ENCODE measurements around the gene MDH1B.

MDH1B gene

DNA sequence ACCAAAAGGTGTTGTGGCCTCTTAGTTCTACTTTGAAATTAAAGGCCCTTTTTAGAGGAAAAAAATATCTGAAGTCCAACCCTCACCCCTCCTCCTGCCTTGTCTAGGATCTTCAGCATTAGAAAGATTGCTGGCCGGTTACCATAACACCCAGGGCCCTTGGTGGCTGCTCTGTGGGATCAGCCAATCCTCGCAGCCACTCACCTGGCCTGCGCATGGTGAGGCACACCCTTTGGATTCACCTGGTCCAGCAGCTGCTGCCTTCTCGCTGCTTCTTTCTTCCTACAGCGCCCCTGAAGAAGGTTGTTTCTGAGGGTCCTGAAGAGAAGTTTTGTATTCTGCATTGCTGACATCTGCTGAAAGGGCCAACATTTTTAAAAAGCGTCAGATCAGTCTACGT, 72.2 kb downstream of the MDH1B start:
- H3K36me3 ChIP-seq (ENCODE audit: insufficient read depth, low read length) = no peaks in the 10 kb centered on the region
- no peak overlapping the region for H3K4me3 ChIP-seq (ENCODE audit: low read length, poor library complexity, severe bottlenecking)
- no peaks in the 10 kb centered on the region for H3K27me3 ChIP-seq (ENCODE audit: insufficient read depth, low read length, poor library complexity, severe bottlenecking)
- TF ChIP-seq, protein P1, sequence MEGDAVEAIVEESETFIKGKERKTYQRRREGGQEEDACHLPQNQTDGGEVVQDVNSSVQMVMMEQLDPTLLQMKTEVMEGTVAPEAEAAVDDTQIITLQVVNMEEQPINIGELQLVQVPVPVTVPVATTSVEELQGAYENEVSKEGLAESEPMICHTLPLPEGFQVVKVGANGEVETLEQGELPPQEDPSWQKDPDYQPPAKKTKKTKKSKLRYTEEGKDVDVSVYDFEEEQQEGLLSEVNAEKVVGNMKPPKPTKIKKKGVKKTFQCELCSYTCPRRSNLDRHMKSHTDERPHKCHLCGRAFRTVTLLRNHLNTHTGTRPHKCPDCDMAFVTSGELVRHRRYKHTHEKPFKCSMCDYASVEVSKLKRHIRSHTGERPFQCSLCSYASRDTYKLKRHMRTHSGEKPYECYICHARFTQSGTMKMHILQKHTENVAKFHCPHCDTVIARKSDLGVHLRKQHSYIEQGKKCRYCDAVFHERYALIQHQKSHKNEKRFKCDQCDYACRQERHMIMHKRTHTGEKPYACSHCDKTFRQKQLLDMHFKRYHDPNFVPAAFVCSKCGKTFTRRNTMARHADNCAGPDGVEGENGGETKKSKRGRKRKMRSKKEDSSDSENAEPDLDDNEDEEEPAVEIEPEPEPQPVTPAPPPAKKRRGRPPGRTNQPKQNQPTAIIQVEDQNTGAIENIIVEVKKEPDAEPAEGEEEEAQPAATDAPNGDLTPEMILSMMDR (conservative IDR thresholded peaks at IDR 0.05; ENCODE audit: low read length) = no peak
- no peak for TF ChIP-seq EZH2phosphoT487 (IDR thresholded peaks at IDR 0.05; ENCODE audit: borderline replicate concordance)
- no peak overlapping the region for H2AFZ ChIP-seq (ENCODE audit: low read length)
- no peaks in the 10 kb centered on the region for H3K4me1 ChIP-seq (ENCODE audit: insufficient read depth, low read length, poor library complexity, severe bottlenecking)
- H3K9me2 ChIP-seq (replicated peaks; ENCODE audit: low read depth, low read length) = no peaks in the 10 kb centered on the region
- no peaks in the 10 kb centered on the region for H3K9me3 ChIP-seq (ENCODE audit: insufficient read depth, low read depth, low read length)
- no peaks in the 10 kb centered on the region for H3F3A ChIP-seq (ENCODE audit: low read depth)
- no peaks in the 10 kb centered on the region for H3K79me2 ChIP-seq (ENCODE audit: insufficient read depth, low read length)
- H4K20me1 ChIP-seq (ENCODE audit: insufficient read depth, low read length, poor library complexity, severe bottlenecking) = no peaks in the 10 kb centered on the region
- H3K9ac ChIP-seq (ENCODE audit: low read depth, low read length, poor library complexity, severe bottlenecking) = no peak overlapping the region
- no peak overlapping the region for H3K4me2 ChIP-seq (ENCODE audit: low read depth, low read length, poor library complexity, severe bottlenecking)

DNA sequence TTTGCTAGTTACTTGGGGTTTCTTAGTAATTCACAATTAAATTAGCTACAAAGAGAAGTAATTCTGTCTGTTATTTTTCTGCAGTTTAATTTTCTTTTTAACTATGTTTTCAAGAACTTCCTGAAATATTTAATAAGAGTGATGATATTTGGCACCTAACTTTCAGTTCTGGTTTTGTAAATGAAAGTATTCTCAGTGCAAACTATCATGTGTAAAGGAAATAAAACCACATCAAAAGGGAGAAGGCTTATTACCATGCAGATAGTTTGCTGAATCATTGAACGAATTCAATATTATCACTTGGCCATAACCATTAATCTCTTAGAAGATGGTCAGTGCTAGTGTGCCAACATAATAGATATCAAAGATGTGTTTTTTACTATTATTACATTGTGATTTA, 76.1 kb downstream of the MDH1B start:
- Histone ChIP-seq H3F3A (ENCODE audit: low read depth) (no peaks in the 10 kb centered on the region), H2AFZ (ENCODE audit: low read length) (no peak overlapping the region), H3K36me3 (ENCODE audit: insufficient read depth, low read length) (no peaks in the 10 kb centered on the region), H3K9me3 (ENCODE audit: insufficient read depth, low read depth, low read length) (no peaks in the 10 kb centered on the region), H3K27me3 (ENCODE audit: insufficient read depth, low read length, poor library complexity, severe bottlenecking) (no peaks in the 10 kb centered on the region), H3K4me3 (ENCODE audit: low read length, poor library complexity, severe bottlenecking) (no peak overlapping the region), H4K20me1 (ENCODE audit: insufficient read depth, low read length, poor library complexity, severe bottlenecking) (no peaks in the 10 kb centered on the region), H3K4me1 (ENCODE audit: insufficient read depth, low read length, poor library complexity, severe bottlenecking) (no peaks in the 10 kb centered on the region), H3K4me2 (ENCODE audit: low read depth, low read length, poor library complexity, severe bottlenecking) (no peak overlapping the region), H3K9ac (ENCODE audit: low read depth, low read length, poor library complexity, severe bottlenecking) (no peak overlapping the region), H3K79me2 (ENCODE audit: insufficient read depth, low read length) (no peaks in the 10 kb centered on the region), H3K9me2 (replicated peaks; ENCODE audit: low read depth, low read length) (no peaks in the 10 kb centered on the region)
- TF ChIP-seq, protein P1 (conservative IDR thresholded peaks at IDR 0.05; ENCODE audit: low read length) = no peak
- TF ChIP-seq EZH2phosphoT487 (IDR thresholded peaks at IDR 0.05; ENCODE audit: borderline replicate concordance) = no peak

DNA sequence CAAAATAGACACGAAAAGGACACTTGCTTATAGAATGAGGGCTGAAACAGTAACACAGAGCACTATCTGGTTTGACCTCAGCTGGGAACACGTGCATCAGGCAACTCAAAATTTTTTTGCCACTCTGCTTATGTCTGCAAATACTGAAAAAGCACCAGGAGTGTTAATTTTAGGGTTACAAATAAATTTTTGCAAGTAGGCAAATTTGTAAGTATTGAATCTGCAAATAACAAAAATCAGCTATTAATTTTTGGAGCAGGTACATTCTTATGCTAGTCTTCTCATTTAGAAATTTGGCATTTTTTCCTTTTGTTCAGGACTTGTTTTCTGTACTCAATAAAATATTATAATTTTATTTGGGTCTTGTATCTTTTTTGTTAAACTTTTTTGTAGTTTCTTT, 76.7 kb downstream of the MDH1B start:
- H3K79me2 ChIP-seq (ENCODE audit: insufficient read depth, low read length) = no peaks in the 10 kb centered on the region
- no peaks in the 10 kb centered on the region for H3K4me1 ChIP-seq (ENCODE audit: insufficient read depth, low read length, poor library complexity, severe bottlenecking)
- H4K20me1 ChIP-seq (ENCODE audit: insufficient read depth, low read length, poor library complexity, severe bottlenecking) = no peaks in the 10 kb centered on the region
- H3K4me3 ChIP-seq (ENCODE audit: low read length, poor library complexity, severe bottlenecking) = no peak overlapping the region
- TF ChIP-seq EZH2phosphoT487 (IDR thresholded peaks at IDR 0.05; ENCODE audit: borderline replicate concordance) = no peak
- TF ChIP-seq, protein P1 (conservative IDR thresholded peaks at IDR 0.05; ENCODE audit: low read length) = no peak
- no peaks in the 10 kb centered on the region for H3K36me3 ChIP-seq (ENCODE audit: insufficient read depth, low read length)
- no peaks in the 10 kb centered on the region for H3K9me3 ChIP-seq (ENCODE audit: insufficient read depth, low read depth, low read length)
- no peaks in the 10 kb centered on the region for H3K9me2 ChIP-seq (replicated peaks; ENCODE audit: low read depth, low read length)
- no peak overlapping the region for H3K9ac ChIP-seq (ENCODE audit: low read depth, low read length, poor library complexity, severe bottlenecking)
- no peaks in the 10 kb centered on the region for H3K27me3 ChIP-seq (ENCODE audit: insufficient read depth, low read length, poor library complexity, severe bottlenecking)
- no peaks in the 10 kb centered on the region for H3F3A ChIP-seq (ENCODE audit: low read depth)
- no peak overlapping the region for H3K4me2 ChIP-seq (ENCODE audit: low read depth, low read length, poor library complexity, severe bottlenecking)
- H2AFZ ChIP-seq (ENCODE audit: low read length) = no peak overlapping the region
